Kidney epithelial cell (primary cell): Measurements from ENCODE around the gene ARHGAP42. TPM values are rescaled to one million over a fixed set of nuclear protein-coding genes. Genes with fewer than 3 reads are reported as not detected.

ENCODE experiments used
- DNase-seq: peaks from one replicate; pipeline ENCODE4 v3.0.0-alpha.2; 2010; ENCODE audit warnings: low read depth
- H3K27me3 ChIP-seq: 2 replicates; pipeline ENCODE4 v1.6.0; 2011; ENCODE audit warnings: low read length; ENCODE audit not compliant: control insufficient read depth, insufficient read depth
- H3K36me3 ChIP-seq: 2 replicates; pipeline ENCODE4 v1.5.1; 2011; ENCODE audit warnings: low read length; ENCODE audit not compliant: control insufficient read depth, insufficient read depth
- H3K4me3 ChIP-seq: 2 replicates; pipeline ENCODE4 v1.5.1; 2011; ENCODE audit warnings: low read depth, mild to moderate bottlenecking, control low read depth, low read length
- total RNA-seq: library from RNA; depleted of rRNA; stranded (reverse); fragments of >200 nt; gene quantifications from 2 replicates; pipeline ENCODE4 v1.2.3, GENCODE V29; 2015
- TF ChIP-seq, protein P1 (sequence below): IDR thresholded peaks from 2 replicates; pipeline ENCODE4 v1.5.1; 2011; ENCODE audit warnings: mild to moderate bottlenecking, moderate library complexity, low read length, control low read depth, inconsistent platforms; ENCODE audit not compliant: insufficient read depth, poor library complexity, severe bottlenecking

The ARHGAP42 gene
- total RNA-seq, 1 donor from 2014 or later: 27.9 TPM

DNA sequence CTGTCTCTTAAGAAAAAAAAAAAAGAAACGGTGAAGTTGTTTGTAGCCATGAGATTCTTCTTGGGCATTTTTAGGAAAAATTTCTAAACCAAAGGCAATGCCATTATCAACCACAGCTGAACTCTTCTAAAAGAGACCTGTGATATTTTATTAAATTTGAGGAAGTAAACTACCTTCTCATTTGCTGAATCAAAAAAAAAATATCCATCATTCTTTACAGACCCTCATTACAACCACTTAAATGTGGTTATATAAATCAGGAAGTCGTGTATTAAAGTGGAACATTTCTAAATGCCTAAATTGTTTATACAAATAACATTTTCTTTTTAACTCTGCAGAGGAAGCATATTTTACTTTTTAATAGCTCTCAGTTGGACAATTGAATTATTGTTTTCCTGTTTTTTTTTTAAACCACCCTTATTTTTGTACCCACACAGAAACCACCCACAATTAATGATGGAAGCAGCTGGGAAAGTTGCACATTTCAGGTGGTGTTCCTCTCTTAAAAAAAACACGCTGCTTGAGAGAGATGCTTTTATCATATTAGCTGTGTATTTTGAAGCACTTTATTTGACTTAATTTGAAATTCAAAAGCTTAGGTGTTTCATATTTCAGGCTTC lies 91.2 kb downstream of the ARHGAP42 start:
- TF ChIP-seq, protein P1, sequence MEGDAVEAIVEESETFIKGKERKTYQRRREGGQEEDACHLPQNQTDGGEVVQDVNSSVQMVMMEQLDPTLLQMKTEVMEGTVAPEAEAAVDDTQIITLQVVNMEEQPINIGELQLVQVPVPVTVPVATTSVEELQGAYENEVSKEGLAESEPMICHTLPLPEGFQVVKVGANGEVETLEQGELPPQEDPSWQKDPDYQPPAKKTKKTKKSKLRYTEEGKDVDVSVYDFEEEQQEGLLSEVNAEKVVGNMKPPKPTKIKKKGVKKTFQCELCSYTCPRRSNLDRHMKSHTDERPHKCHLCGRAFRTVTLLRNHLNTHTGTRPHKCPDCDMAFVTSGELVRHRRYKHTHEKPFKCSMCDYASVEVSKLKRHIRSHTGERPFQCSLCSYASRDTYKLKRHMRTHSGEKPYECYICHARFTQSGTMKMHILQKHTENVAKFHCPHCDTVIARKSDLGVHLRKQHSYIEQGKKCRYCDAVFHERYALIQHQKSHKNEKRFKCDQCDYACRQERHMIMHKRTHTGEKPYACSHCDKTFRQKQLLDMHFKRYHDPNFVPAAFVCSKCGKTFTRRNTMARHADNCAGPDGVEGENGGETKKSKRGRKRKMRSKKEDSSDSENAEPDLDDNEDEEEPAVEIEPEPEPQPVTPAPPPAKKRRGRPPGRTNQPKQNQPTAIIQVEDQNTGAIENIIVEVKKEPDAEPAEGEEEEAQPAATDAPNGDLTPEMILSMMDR: no peak
- H3K4me3 ChIP-seq: no peak overlapping the region
- no peaks in the 10 kb centered on the region for H3K27me3 ChIP-seq
- no peaks in the 10 kb centered on the region for H3K36me3 ChIP-seq
- DNase-seq: no peak

DNA sequence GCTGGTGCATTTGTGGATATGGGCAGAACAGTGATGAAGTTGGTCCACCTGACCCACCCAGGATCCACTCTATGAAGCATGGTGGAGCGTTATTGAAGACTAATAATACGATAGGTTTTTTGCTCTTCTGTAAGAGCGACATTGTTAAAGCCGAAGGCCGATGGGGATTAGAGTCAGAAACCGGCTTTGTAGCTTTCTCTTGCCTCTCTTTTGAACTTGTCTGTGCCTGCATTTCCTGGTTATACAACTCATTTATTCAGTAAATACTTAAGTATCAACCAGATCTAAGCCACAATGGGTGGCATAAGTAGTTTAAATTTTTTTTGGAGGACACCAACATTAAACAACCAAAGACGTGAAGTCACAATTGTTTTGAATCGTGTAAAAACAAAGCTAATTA lies 93.4 kb downstream of the ARHGAP42 start:
- Histone ChIP-seq H3K27me3 (no peaks in the 10 kb centered on the region), H3K36me3 (no peaks in the 10 kb centered on the region), H3K4me3 (no peak overlapping the region)
- no peak for DNase-seq
- TF ChIP-seq, protein P1: no peak

DNA sequence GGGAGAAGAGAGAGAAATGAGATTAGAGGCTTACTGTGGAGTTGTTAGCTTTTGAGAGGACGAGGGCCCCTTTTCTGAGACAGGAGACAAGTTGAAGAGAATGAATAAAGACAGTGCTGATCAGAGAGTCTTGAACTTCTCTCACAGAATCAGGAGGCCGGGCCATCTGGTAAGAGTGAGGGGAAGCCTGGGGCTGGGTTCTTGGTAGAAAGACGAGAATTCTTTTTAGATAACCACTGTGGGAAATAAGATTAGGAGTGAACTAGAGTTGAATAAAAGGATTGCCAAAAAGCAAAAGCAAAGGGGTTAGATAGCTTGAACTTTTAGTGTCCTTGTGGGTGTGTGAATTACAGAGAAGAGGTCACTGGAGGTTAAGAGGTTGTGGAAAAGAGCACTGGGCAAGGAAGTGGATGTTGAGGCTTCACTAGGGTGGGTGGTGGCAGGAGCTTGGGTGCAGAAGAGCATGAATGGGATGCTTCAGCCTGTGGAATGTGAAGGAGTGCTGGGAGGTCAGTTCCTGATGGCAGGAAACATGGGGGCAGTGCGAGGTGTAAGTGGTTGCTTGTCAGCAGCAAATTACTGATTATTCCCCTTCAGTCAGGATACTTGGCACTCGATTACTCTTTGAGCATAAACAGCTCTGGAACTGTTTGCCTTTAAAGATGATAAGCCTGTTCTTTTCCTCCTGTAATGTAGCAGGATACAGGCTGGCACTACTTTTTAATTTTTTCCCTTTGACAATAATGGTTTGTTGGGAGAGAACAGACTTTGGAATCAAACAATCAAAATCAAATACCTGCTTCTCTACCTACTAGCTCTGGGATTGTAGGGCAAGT lies 98.3 kb downstream of the ARHGAP42 start:
- TF ChIP-seq, protein P1: no peak
- Histone ChIP-seq H3K36me3 (no peaks in the 10 kb centered on the region), H3K4me3 (no peak overlapping the region), H3K27me3 (no peaks in the 10 kb centered on the region)
- DNase-seq: no peak

DNA sequence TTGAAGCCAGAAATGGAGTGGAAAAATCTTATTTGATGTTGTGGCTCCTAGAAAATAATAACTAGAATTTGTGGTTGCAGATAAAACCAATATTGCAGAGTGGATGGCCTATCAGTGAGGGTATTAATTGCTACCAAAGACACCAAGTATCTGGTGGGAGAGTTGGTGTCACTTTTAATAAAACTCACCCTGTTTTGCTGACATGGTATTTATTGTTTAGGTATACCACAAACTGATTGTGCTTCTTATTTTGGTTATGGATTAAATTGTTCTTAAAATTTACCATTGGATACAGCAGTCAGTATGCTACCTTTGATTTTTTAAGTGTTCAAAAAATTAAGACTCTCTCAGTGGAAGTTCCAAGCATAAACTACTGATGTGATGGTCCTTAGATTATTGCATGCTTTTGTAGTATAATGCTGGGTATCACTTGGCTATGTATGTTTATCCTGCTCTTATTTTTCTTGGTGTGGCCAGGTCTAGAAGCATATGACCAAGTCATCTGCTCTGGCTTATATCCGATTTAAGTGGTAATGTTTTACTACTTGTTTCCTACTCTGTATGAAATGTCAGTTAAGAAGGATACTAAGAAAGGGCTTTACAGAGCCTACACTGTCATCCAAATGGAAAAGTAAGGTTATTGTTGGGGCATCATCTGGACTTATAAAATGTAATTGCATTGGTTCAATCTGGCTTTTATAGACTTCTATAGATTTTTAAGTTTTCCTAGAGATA lies 101.6 kb downstream of the ARHGAP42 start:
- no peak for DNase-seq
- Histone ChIP-seq H3K36me3 (no peaks in the 10 kb centered on the region), H3K4me3 (no peak overlapping the region), H3K27me3 (no peaks in the 10 kb centered on the region)
- TF ChIP-seq, protein P1: no peak

DNA sequence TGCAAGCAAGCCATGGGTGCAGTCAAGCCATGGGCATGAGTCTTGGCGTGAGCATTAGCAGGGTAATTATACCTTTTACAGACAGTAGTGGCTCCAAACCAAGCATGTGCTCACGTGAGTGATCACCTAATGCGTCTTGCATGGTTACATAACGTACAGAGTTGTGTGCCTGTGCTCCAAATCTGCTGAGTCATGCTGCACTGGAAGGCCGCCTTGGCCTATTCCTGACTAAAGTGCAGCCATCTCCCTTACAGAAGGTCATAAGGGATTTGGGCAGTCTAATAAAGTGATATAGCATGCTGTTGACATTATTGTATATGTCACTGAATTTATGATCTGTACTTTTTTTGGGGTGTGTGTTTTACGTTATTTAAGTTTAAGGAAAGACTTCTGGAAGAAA lies 102.4 kb downstream of the ARHGAP42 start:
- TF ChIP-seq, protein P1: no peak
- Histone ChIP-seq H3K27me3 (no peaks in the 10 kb centered on the region), H3K36me3 (no peaks in the 10 kb centered on the region), H3K4me3 (no peak overlapping the region)
- DNase-seq: no peak
